Caco-2 (cell line): ENCODE results near the gene GBE1. TPM values are rescaled to one million over a fixed set of nuclear protein-coding genes. Genes with fewer than 3 reads are reported as not detected.

Source experiments
- BruUV-seq: library from RNA; stranded (reverse); fragments of 400-500 nt; replicated peaks from 2 replicates; lab custom pipeline; 2021; lab: Mats Ljungman, UMichigan
- CTCF ChIA-PET: fragments of 300-600 bp; sonication (Branson Sonifier 250); formaldehyde crosslinking; loops from one replicate; lab custom pipeline; 2022; ENCODE audit warnings: antibody characterized with exemption; lab: Charles Lee
- POLR2A ChIA-PET: fragments of 300-600 bp; sonication (Branson Sonifier 250); formaldehyde crosslinking; loops from one replicate; lab custom pipeline; 2022; ENCODE audit warnings: antibody characterized with exemption; lab: Charles Lee
- DNase-seq, 2 experiments: peaks; one replicate each; pipeline versions ENCODE4 v3.0.0 to v3.0.0-alpha.2; 2020 to 2022
- H3K27me3 ChIP-seq: replicated peaks from 2 replicates; pipeline ENCODE4 v1.6.0; 2011; ENCODE audit warnings: low read length; ENCODE audit not compliant: control insufficient read depth, insufficient read depth
- H3K36me3 ChIP-seq: 2 replicates; pipeline ENCODE4 v1.5.1; 2011; ENCODE audit warnings: low read length; ENCODE audit not compliant: control insufficient read depth, insufficient read depth
- H3K4me1 ChIP-seq: fragments of 250-450 bp; sonication (Bioruptor Pico); 2 replicates; pipeline ENCODE4 v1.5.1; 2020; ENCODE audit warnings: mild to moderate bottlenecking
- H3K4me3 ChIP-seq: 2 replicates; pipeline ENCODE4 v1.5.1; 2011; ENCODE audit warnings: low read depth, mild to moderate bottlenecking, control low read depth, low read length
- H3K9me3 ChIP-seq: fragments of 250-450 bp; sonication (Bioruptor Pico); 2 replicates; pipeline ENCODE4 v1.5.1; 2020; ENCODE audit warnings: mild to moderate bottlenecking, moderate library complexity
- H3K27ac Mint-ChIP-seq: one replicate; pipeline ENCODE4 v1.8.0; 2022; ENCODE audit warnings: mixed read lengths; ENCODE audit not compliant: unreplicated experiment
- H3K27me3 Mint-ChIP-seq: one replicate; pipeline ENCODE4 v1.8.0; 2022; ENCODE audit warnings: mixed read lengths; ENCODE audit not compliant: insufficient read depth, unreplicated experiment
- H3K36me3 Mint-ChIP-seq: one replicate; pipeline ENCODE4 v1.8.0; 2022; ENCODE audit warnings: mild to moderate bottlenecking, mixed read lengths; ENCODE audit not compliant: insufficient read depth, unreplicated experiment
- H3K4me1 Mint-ChIP-seq: one replicate; pipeline ENCODE4 v1.8.0; 2022; ENCODE audit warnings: low read depth, mixed read lengths; ENCODE audit not compliant: unreplicated experiment
- H3K4me3 Mint-ChIP-seq: one replicate; pipeline ENCODE4 v1.8.0; 2022; ENCODE audit warnings: mild to moderate bottlenecking, moderate library complexity, mixed read lengths; ENCODE audit not compliant: unreplicated experiment
- H3K9me3 Mint-ChIP-seq: one replicate; pipeline ENCODE4 v1.8.0; 2022; ENCODE audit warnings: mixed read lengths; ENCODE audit not compliant: unreplicated experiment
- intact Hi-C: fragments of 100-400 bp; cut with micrococcal nuclease; formaldehyde crosslinking; loops from one replicate; pipeline ENCODE4 v1.10.0; 2022; ENCODE audit not compliant: unreplicated experiment
- total RNA-seq: library from RNA; stranded (reverse); gene quantifications from 2 replicates; pipeline ENCODE4 v1.2.3, GENCODE V29; 2022
- TF ChIP-seq, protein P1 (sequence below), 2 experiments: fragments of 200-600 bp in 1 of 2; IDR thresholded peaks; 1 replicate in 1 of 2; 2 replicates in 1 of 2; pipeline versions ENCODE4 v1.5.1 to v1.8.0; 2011 to 2022; ENCODE audit warnings: antibody characterized with exemption in 1 of 2, control low read depth in 1 of 2, inconsistent platforms in 1 of 2, low read depth in 1 of 2, low read length in 1 of 2, mild to moderate bottlenecking in 1 of 2, moderate library complexity in 1 of 2; ENCODE audit not compliant: insufficient read depth in 1 of 2, severe bottlenecking in 1 of 2, unreplicated experiment in 1 of 2

Gene GBE1
- total RNA-seq, 1 experiment from 2014 or later: 8.2 TPM

GRCh38 chr3:81544385-81544784 is 217.1 kb downstream of the GBE1 start:
- Histone ChIP-seq H3K9me3 (no peaks in the 10 kb centered on the region), H3K4me3 (no peak overlapping the region), H3K36me3 (no peaks in the 10 kb centered on the region), H3K4me1 (peaks cover 4% of the 10 kb centered on the region; the same call in 1 of the 2 replicates), H3K27me3 (no peaks in the 10 kb centered on the region)
- H3K27ac Mint-ChIP-seq: no peak overlapping the region
- no peaks in the 10 kb centered on the region for H3K9me3 Mint-ChIP-seq
- no peaks in the 10 kb centered on the region for H3K27me3 Mint-ChIP-seq
- CTCF ChIA-PET: no interaction called here
- BruUV-seq: no TSS peak
- intact Hi-C loops: no loop called here
- H3K4me1 Mint-ChIP-seq: no peaks in the 10 kb centered on the region
- TF ChIP-seq, protein P1, sequence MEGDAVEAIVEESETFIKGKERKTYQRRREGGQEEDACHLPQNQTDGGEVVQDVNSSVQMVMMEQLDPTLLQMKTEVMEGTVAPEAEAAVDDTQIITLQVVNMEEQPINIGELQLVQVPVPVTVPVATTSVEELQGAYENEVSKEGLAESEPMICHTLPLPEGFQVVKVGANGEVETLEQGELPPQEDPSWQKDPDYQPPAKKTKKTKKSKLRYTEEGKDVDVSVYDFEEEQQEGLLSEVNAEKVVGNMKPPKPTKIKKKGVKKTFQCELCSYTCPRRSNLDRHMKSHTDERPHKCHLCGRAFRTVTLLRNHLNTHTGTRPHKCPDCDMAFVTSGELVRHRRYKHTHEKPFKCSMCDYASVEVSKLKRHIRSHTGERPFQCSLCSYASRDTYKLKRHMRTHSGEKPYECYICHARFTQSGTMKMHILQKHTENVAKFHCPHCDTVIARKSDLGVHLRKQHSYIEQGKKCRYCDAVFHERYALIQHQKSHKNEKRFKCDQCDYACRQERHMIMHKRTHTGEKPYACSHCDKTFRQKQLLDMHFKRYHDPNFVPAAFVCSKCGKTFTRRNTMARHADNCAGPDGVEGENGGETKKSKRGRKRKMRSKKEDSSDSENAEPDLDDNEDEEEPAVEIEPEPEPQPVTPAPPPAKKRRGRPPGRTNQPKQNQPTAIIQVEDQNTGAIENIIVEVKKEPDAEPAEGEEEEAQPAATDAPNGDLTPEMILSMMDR (IDR thresholded peaks at IDR 0.05; ENCODE audit: insufficient read depth in 1 of 2, low read depth in 1 of 2, low read length in 1 of 2, severe bottlenecking in 1 of 2, unreplicated experiment in 1 of 2): no peak
- POLR2A ChIA-PET: no interaction called here
- no peak overlapping the region for H3K4me3 Mint-ChIP-seq
- no peaks in the 10 kb centered on the region for H3K36me3 Mint-ChIP-seq
- DNase-seq: no peak

DNA sequence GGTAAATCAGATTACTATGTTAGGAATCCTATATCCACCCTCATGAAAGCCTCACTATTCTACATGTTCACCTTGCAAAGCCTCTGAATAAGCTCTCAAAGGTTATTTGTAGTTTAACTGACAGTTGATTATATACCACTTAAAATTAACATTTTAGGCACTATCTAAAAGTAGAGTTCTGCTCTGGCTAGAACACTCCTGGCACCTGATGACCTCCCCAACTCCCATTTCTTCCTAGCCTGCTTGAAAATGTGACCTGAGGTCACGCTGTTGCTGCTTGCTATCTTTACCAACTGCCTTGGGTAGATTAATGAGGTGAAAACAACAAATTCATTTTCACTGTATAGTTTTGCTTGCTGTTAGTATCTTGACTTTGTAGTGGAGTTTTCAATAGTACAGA is 220.7 kb downstream of the GBE1 start:
- POLR2A ChIA-PET: no interaction called here
- no peaks in the 10 kb centered on the region for H3K4me1 ChIP-seq

DNA sequence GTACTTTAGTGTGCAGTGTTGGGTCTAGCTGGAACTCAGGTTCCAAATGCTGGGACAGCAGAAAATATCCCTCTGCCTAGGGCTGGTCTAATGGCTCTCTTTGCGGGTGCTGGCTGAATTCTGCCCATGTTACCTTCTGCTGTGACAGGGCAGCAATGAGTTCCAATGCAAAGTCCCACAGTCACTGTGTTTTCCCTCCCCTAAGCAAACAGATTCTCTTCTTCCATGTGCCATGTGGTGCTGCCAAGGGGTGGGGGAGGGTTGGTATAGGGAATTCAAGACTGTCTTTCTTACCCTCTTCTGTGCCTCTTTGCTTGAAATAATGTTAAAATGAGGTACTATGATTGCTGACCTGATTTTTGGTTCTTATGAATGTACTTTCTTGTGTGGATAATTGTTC is 229.6 kb downstream of the GBE1 start:
- H3K27ac Mint-ChIP-seq: no peak overlapping the region
- DNase-seq: no peak
- Histone ChIP-seq H3K27me3 (no peaks in the 10 kb centered on the region), H3K9me3 (no peaks in the 10 kb centered on the region), H3K36me3 (no peaks in the 10 kb centered on the region), H3K4me3 (no peak overlapping the region), H3K4me1 (no peaks in the 10 kb centered on the region)
- no peaks in the 10 kb centered on the region for H3K27me3 Mint-ChIP-seq
- BruUV-seq: no TSS peak
- no peaks in the 10 kb centered on the region for H3K9me3 Mint-ChIP-seq
- no peaks in the 10 kb centered on the region for H3K36me3 Mint-ChIP-seq
- ChIA-PET POLR2A (no interaction called here), CTCF (no interaction called here)
- TF ChIP-seq, protein P1 (IDR thresholded peaks at IDR 0.05; ENCODE audit: insufficient read depth in 1 of 2, low read depth in 1 of 2, low read length in 1 of 2, severe bottlenecking in 1 of 2, unreplicated experiment in 1 of 2): no peak
- H3K4me1 Mint-ChIP-seq: no peaks in the 10 kb centered on the region
- H3K4me3 Mint-ChIP-seq: no peak overlapping the region
- intact Hi-C loops: no loop called here

More for the DNA sequence above, 220.7 kb downstream of the GBE1 start:
- H3K4me3 Mint-ChIP-seq: no peak overlapping the region
- H3K36me3 Mint-ChIP-seq: no peaks in the 10 kb centered on the region
- CTCF ChIA-PET: no interaction called here
- no TSS peak for BruUV-seq
- no peaks in the 10 kb centered on the region for H3K4me1 Mint-ChIP-seq
- no peaks in the 10 kb centered on the region for H3K9me3 Mint-ChIP-seq
- H3K27ac Mint-ChIP-seq: no peak overlapping the region
- Histone ChIP-seq H3K27me3 (no peaks in the 10 kb centered on the region), H3K4me3 (no peak overlapping the region), H3K36me3 (no peaks in the 10 kb centered on the region), H3K9me3 (no peaks in the 10 kb centered on the region)
- no peaks in the 10 kb centered on the region for H3K27me3 Mint-ChIP-seq
- TF ChIP-seq, protein P1 (IDR thresholded peaks at IDR 0.05; ENCODE audit: insufficient read depth in 1 of 2, low read depth in 1 of 2, low read length in 1 of 2, severe bottlenecking in 1 of 2, unreplicated experiment in 1 of 2): no peak
- no peak for DNase-seq
- intact Hi-C loops: no loop called here
